PFSK-1 (cell line): Measurements from ENCODE around the gene RGS10.

Source experiments
- FOXP2 ChIP-seq: optimal IDR thresholded peaks from 2 replicates; pipeline ENCODE3; 2011; ENCODE audit warnings: borderline replicate concordance, control low read depth, inconsistent platforms; ENCODE audit not compliant: insufficient read depth; ENCODE audit errors: extremely low read length, extremely low read depth
- POLR2AphosphoS5 ChIP-seq: IDR thresholded peaks from 2 replicates; pipeline ENCODE4 v1.6.1; 2012; ENCODE audit warnings: low read depth, mild to moderate bottlenecking, control low read depth, low read length, moderate library complexity
- REST ChIP-seq, 2 experiments: IDR thresholded peaks; 2 replicates each; pipeline versions ENCODE4 v1.6.1 to v1.8.0; 2011 to 2012; ENCODE audit warnings: low read depth in 2 of 2, low read length in 2 of 2, control low read depth in 1 of 2, inconsistent platforms in 1 of 2, mild to moderate bottlenecking in 1 of 2, moderate library complexity in 1 of 2; ENCODE audit not compliant: insufficient read depth in 1 of 2
- SIN3A ChIP-seq: IDR thresholded peaks from 2 replicates; pipeline ENCODE4 v1.6.1; 2012; ENCODE audit warnings: mild to moderate bottlenecking, low read length, moderate library complexity, borderline replicate concordance; ENCODE audit not compliant: insufficient read depth
- TAF1 ChIP-seq: IDR thresholded peaks from 2 replicates; pipeline ENCODE4 v1.6.1; 2012; ENCODE audit warnings: low read length, control low read depth, borderline replicate concordance; ENCODE audit not compliant: insufficient read depth

RGS10 gene

DNA sequence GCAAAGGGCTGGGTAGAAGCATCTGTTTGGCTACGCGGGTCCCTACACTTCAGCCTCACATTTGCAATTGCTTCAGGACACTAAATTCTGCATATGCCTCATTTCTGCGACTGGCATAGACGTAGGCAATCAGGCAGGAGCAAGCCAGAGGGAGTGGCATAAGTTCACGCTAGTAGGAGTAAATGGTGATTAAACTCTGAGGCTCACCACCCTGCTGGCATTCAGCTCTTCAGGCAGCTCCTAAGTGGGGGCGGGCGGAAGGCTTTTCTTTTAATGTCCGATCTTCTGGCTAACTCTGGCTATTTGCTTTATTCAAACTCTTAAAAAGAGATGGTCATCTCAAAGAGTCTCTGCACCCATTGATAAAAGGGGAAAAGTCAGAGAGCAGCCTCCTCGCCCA is 45.3 kb downstream of the RGS10 start:
- TF ChIP-seq POLR2AphosphoS5 (no peak), TAF1 (no peak), FOXP2 (no peak), SIN3A (no peak), REST (IDR thresholded peaks at IDR 0.05; ENCODE audit: insufficient read depth in 1 of 2, low read depth in 2 of 2, low read length in 2 of 2) (no peak)

GRCh38 chr10:119496273-119496672 is 46.2 kb downstream of the RGS10 start:
- TF ChIP-seq POLR2AphosphoS5 (no peak), SIN3A (no peak), REST (IDR thresholded peaks at IDR 0.05; ENCODE audit: insufficient read depth in 1 of 2, low read depth in 2 of 2, low read length in 2 of 2) (no peak), TAF1 (no peak), FOXP2 (no peak)

GRCh38 chr10:119495545-119495944 is 47.0 kb downstream of the RGS10 start:
- TF ChIP-seq TAF1 (no peak), FOXP2 (no peak), SIN3A (no peak), REST (IDR thresholded peaks at IDR 0.05; ENCODE audit: insufficient read depth in 1 of 2, low read depth in 2 of 2, low read length in 2 of 2) (no peak), POLR2AphosphoS5 (no peak)

DNA sequence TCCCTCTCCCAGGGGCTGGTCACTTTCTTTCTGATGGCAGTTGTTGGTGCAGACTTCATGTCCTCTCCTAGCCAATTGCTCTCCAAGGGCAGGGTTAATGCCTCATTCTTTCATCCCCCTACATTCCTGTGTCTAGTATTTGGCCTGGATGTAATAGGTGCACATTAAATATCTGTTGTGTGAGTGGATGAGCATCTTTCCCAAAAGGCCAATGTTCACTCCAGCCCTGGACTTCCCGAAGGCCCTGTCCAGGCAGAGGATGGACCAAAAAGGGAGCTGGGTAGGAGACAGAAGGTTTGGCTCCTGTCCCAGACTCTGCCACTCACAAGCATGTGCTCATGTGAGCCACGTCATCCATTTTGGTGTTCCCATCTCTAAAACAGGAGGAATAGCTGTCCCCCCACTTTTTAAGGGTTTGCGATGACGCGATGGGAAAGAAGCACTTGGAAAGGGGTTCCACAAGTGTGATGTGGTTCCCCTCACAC is 47.5 kb downstream of the RGS10 start:
- no peak for TF ChIP-seq REST (IDR thresholded peaks at IDR 0.05; ENCODE audit: insufficient read depth in 1 of 2, low read depth in 2 of 2, low read length in 2 of 2)
- TF ChIP-seq SIN3A = no peak
- TF ChIP-seq POLR2AphosphoS5 = no peak
- TF ChIP-seq TAF1 = no peak
- TF ChIP-seq FOXP2 = no peak
